ENCODE measurements around the gene SEMA3D.

GRCh38 chr7:85204496-85204895, 17.6 kb upstream of the SEMA3D start:
- TF ChIP-seq CTCF (IDR thresholded peaks at IDR 0.05; ENCODE audit: low read depth, low read length), result no peak
- TF ChIP-seq EZH2phosphoT487 (IDR thresholded peaks at IDR 0.05; ENCODE audit: low read depth), result no peak
